K562 (cell line): Measurements from ENCODE around the gene ZKSCAN1. TPM values are rescaled to one million over a fixed set of nuclear protein-coding genes. Genes with fewer than 3 reads are reported as not detected.
A peak's percentile ranks its signal among the peaks of the same experiment; 100 is the strongest.

Experiments
- ATAC-seq: fragments of 200-7000 bp; cut with Tn5 transposase; 3 replicates; pipeline ENCODE4 v1.9.1; 2020; ENCODE audit warnings: moderate library complexity
- BruUV-seq: library from RNA; stranded (reverse); fragments of 400-500 nt; replicated peaks from 2 replicates; lab custom pipeline; 2021; lab: Mats Ljungman, UMichigan
- CTCF ChIA-PET: fragments of 300-600 bp; formaldehyde crosslinking; extraction: SDS; loops from one replicate; lab custom pipeline; 2021; ENCODE audit warnings: low intra/inter-chr PET ratio; lab: Yijun Ruan, JAX
- POLR2A ChIA-PET: fragments of 300-600, 350-650 bp; sonication (Branson Sonifier 250); formaldehyde crosslinking; extraction: SDS; loops from one replicate; lab custom pipeline; 2021; ENCODE audit warnings: antibody characterized with exemption, inconsistent platforms; lab: Yijun Ruan, JAX
- DNase-seq, 4 experiments: peaks; one replicate each; pipeline versions ENCODE4 v3.0.0 to v3.0.0-alpha.2; 2011 to 2018; ENCODE audit warnings: low spot score in 3 of 4, mixed read lengths in 3 of 4; ENCODE audit errors: extremely low read depth in 1 of 4
- FAIRE-seq: peaks from 2 replicates; lab custom pipeline; 2011; peaks lifted over from hg19 to GRCh38; lab: Jason Lieb, UNC
- H2AFZ ChIP-seq: 2 replicates; pipeline ENCODE4 v1.6.0; 2011; ENCODE audit warnings: low read depth, low read length, control low read depth, inconsistent platforms
- H3K27ac ChIP-seq: fragments of 200-600 bp; 3 replicates; pipeline ENCODE4 v1.8.0; 2011; ENCODE audit warnings: low read depth, mild to moderate bottlenecking, control low read depth, inconsistent platforms, low read length, moderate library complexity, mixed read lengths; ENCODE audit errors: extremely low read depth
- H3K27me3 ChIP-seq, 2 experiments: fragments of 300-600 bp in 1 of 2; 2 replicates in 1 of 2; 3 replicates in 1 of 2; pipeline versions ENCODE4 v1.6.0 to v1.8.0; 2011; ENCODE audit warnings: inconsistent platforms in 2 of 2, low read length in 2 of 2, mild to moderate bottlenecking in 1 of 2, mixed read lengths in 1 of 2, moderate library complexity in 1 of 2; ENCODE audit not compliant: control insufficient read depth in 2 of 2, insufficient read depth in 2 of 2
- H3K36me3 ChIP-seq: fragments of 300-600 bp; 3 replicates; pipeline ENCODE4 v1.8.0; 2011; ENCODE audit warnings: mild to moderate bottlenecking, low read length, inconsistent platforms; ENCODE audit not compliant: control insufficient read depth, insufficient read depth
- H3K4me1 ChIP-seq, 2 experiments: fragments of 200-600 bp in 1 of 2; replicated peaks in 1 of 2; 2 replicates in 1 of 2; 3 replicates in 1 of 2; pipeline versions ENCODE4 v1.5.1 to v1.8.0; 2011; ENCODE audit warnings: inconsistent platforms in 2 of 2, low read length in 2 of 2, mild to moderate bottlenecking in 1 of 2, mixed read lengths in 1 of 2, moderate library complexity in 1 of 2; ENCODE audit not compliant: control insufficient read depth in 2 of 2, insufficient read depth in 2 of 2
- H3K4me2 ChIP-seq: 2 replicates; pipeline ENCODE4 v1.6.1; 2011; ENCODE audit warnings: low read length, control low read depth, inconsistent platforms, mixed read lengths; ENCODE audit not compliant: insufficient read depth
- H3K4me3 ChIP-seq: fragments of 200-600 bp; sonication (generic), shearing (Covaris generic); 2 replicates; pipeline ENCODE4 v1.5.1; 2016; ENCODE audit warnings: control low read depth, inconsistent platforms
- H3K79me2 ChIP-seq: fragments of 200-600 bp; 3 replicates; pipeline ENCODE4 v1.8.0; 2011; ENCODE audit warnings: low read length, inconsistent platforms; ENCODE audit not compliant: control insufficient read depth, insufficient read depth
- H3K9ac ChIP-seq, 2 experiments: 2 replicates each; pipeline versions ENCODE4 v1.6.0 to v1.6.1; 2011; ENCODE audit warnings: low read depth in 2 of 2, low read length in 2 of 2, control low read depth in 1 of 2, inconsistent platforms in 1 of 2, mild to moderate bottlenecking in 1 of 2, mixed read lengths in 1 of 2; ENCODE audit not compliant: insufficient read depth in 1 of 2
- H3K9me1 ChIP-seq: one replicate; pipeline ENCODE4 v1.6.0; 2011; ENCODE audit warnings: inconsistent platforms, mild to moderate bottlenecking, low read length, moderate library complexity; ENCODE audit not compliant: control insufficient read depth, insufficient read depth
- H3K9me3 ChIP-seq: replicated peaks from 2 replicates; pipeline ENCODE4 v1.5.1; 2011; ENCODE audit warnings: low read depth, low read length, inconsistent platforms; ENCODE audit not compliant: control insufficient read depth, insufficient read depth
- H4K20me1 ChIP-seq: replicated peaks from 2 replicates; pipeline ENCODE4 v1.6.1; 2011; ENCODE audit warnings: low read length, inconsistent platforms, mixed read lengths; ENCODE audit not compliant: control insufficient read depth, insufficient read depth
- ARID4B ChIP-seq: sonication (generic); formaldehyde crosslinking; IDR thresholded peaks from 2 replicates; pipeline ENCODE4 v1.8.0; 2022; ENCODE audit warnings: mild to moderate bottlenecking, missing genetic modification reagents
- ATF7 ChIP-seq: fragments of 450-650 bp; IDR thresholded peaks from 2 replicates; pipeline ENCODE4 v1.7.1; 2014; ENCODE audit warnings: mild to moderate bottlenecking, moderate library complexity
- CBFA2T3 ChIP-seq: fragments of 450-650 bp; IDR thresholded peaks from 2 replicates; pipeline ENCODE4 v1.6.1; 2017
- E2F6 ChIP-seq, 2 experiments: IDR thresholded peaks; 2 replicates each; pipeline ENCODE4 v1.6.1; 2011; ENCODE audit warnings: borderline replicate concordance in 1 of 2, control low read depth in 1 of 2, low read depth in 1 of 2, low read length in 1 of 2, mild to moderate bottlenecking in 1 of 2, mixed read lengths in 1 of 2, moderate library complexity in 1 of 2; ENCODE audit not compliant: insufficient read depth in 1 of 2, insufficient read length in 1 of 2, poor library complexity in 1 of 2, severe bottlenecking in 1 of 2; ENCODE audit errors: extremely low read depth in 1 of 2
- ETS1 ChIP-seq: conservative IDR thresholded peaks from 2 replicates; pipeline ENCODE4 v1.6.1; 2011; ENCODE audit warnings: low read depth, mild to moderate bottlenecking, low read length; ENCODE audit not compliant: control insufficient read depth
- ETV5 ChIP-seq: sonication (generic); formaldehyde crosslinking; IDR thresholded peaks from 2 replicates; pipeline ENCODE4 v1.4.0; 2020; ENCODE audit warnings: low read depth, mild to moderate bottlenecking, missing genetic modification reagents
- FOXP1 ChIP-seq: sonication (generic); formaldehyde crosslinking; IDR thresholded peaks from 2 replicates; pipeline ENCODE4 v1.8.0; 2022; ENCODE audit warnings: mild to moderate bottlenecking, missing genetic modification reagents
- HLTF ChIP-seq: fragments of 450-650 bp; IDR thresholded peaks from 2 replicates; pipeline ENCODE4 v1.6.1; 2016
- L3MBTL2 ChIP-seq: fragments of 450-650 bp; IDR thresholded peaks from 2 replicates; pipeline ENCODE4 v1.6.1; 2016; ENCODE audit warnings: mild to moderate bottlenecking, moderate library complexity
- MCM3 ChIP-seq: fragments of 450-650 bp; IDR thresholded peaks from 2 replicates; pipeline ENCODE4 v1.6.1; 2016
- NR4A1 ChIP-seq, 2 experiments: fragments of 250-450 bp in 1 of 2; fragments of 450-650 bp in 1 of 2; sonication (Bioruptor Pico) in 1 of 2; IDR thresholded peaks; 2 replicates each; pipeline versions ENCODE4 v1.4.0 to v1.6.1; 2016 to 2020; ENCODE audit warnings: mild to moderate bottlenecking in 2 of 2, missing compliant biosample characterization in 1 of 2, missing genetic modification characterization in 1 of 2, moderate library complexity in 1 of 2
- TEAD1 ChIP-seq, 2 experiments: fragments of 450-650 bp in 1 of 2; sonication (generic) in 1 of 2; formaldehyde crosslinking; IDR thresholded peaks; 2 replicates each; pipeline versions ENCODE4 v1.4.0 to v1.8.0; 2020 to 2022; ENCODE audit warnings: mild to moderate bottlenecking in 2 of 2, missing genetic modification reagents in 1 of 2
- ZNF280A ChIP-seq: fragments of 450-650 bp; IDR thresholded peaks from 2 replicates; pipeline ENCODE4 v1.6.1; 2018; ENCODE audit warnings: mild to moderate bottlenecking, low read depth; ENCODE audit not compliant: partially characterized antibody
- ZNF75A ChIP-seq: fragments of 450-650 bp; formaldehyde crosslinking; IDR thresholded peaks from 2 replicates; pipeline ENCODE4 v1.4.0; 2020; ENCODE audit warnings: mild to moderate bottlenecking
- WGBS: fragments of 100-300 bp; shearing (Covaris generic); methylation state at CpG from one replicate; pipeline ENCODE4 v1.1.6; 2016; ENCODE audit warnings: low coverage, mixed read lengths; ENCODE audit not compliant: insufficient coverage; ENCODE audit errors: missing lambda C conversion rate; 5-methylcytosine and 5-hydroxymethylcytosine counted together
- in situ Hi-C: fragments of 300-500 bp; cut with MboI; formaldehyde crosslinking; loops from 4 replicates; pipeline ENCODE4 v1.15.0; 2018; ENCODE audit warnings: inconsistent platforms, mixed read lengths
- intact Hi-C: fragments of 100-400 bp; cut with micrococcal nuclease; formaldehyde crosslinking; loops from 2 replicates; pipeline ENCODE4 v1.14.2; 2022
- polyA plus RNA-seq, 8 experiments: library from polyadenylated mRNA; depleted of rRNA in 4 of 8; stranded (reverse) in 5 of 8; unstranded in 3 of 8; fragments of >200 nt; fragmentation: Nextera tagmentation in 2 of 8; fragmentation: Illumina TruSeq in 1 of 8; extraction: Ambion mirVana in 2 of 8; extraction: Trizol in 1 of 8; gene quantifications; 2 replicates each; pipeline versions ENCODE4 v1.2.1 to v1.2.3, GENCODE V29; 2011 to 2014; ENCODE audit warnings: inconsistent platforms in 1 of 8, missing spikeins in 1 of 8
- total RNA-seq, 7 experiments: library from RNA; depleted of rRNA in 6 of 7; stranded (reverse); fragments of >200 nt in 6 of 7; fragmentation: Illumina TruSeq in 2 of 7; extraction: Trizol in 2 of 7; gene quantifications; 2 replicates each; pipeline versions ENCODE4 v1.2.1 to v1.2.3, GENCODE V29; 2011 to 2021; ENCODE audit warnings: low replicate concordance in 1 of 7

ZKSCAN1 gene
- total and polyA plus RNA-seq, 9 of the 15 experiments (the other 6 are each of a cell fraction or from before 2014, with no cell fraction given), result 5.3 to 43.0 (median 23.2) TPM

- in situ Hi-C loops (no loop called here), intact Hi-C loops (no loop called here)
- Histone ChIP-seq H3K4me2 (no peak overlapping the region), H3K4me3 (no peak overlapping the region), H3K27me3 (no peaks in the 10 kb centered on the region), H3K79me2 (no peaks in the 10 kb centered on the region), H3K36me3 (peaks cover 42% of the 10 kb centered on the region), H3K27ac (no peak overlapping the region), H3K9me1 (no peaks in the 10 kb centered on the region), H3K9me3 (no peaks in the 10 kb centered on the region; the same call in 1 of the 2 replicates), H3K9ac (peak overlapping the region in 1 of 2 experiments; percentile 29; a peak in 1 of 4 replicates), H4K20me1 (no peaks in the 10 kb centered on the region), H2AFZ (no peak overlapping the region), H3K4me1 (peaks cover 5 to 19% of the 10 kb centered on the region in 2 experiments; a peak in 3 of 5 replicates)
- 41% methylated on average over 9 of the region's 9 CpGs for WGBS
- ATAC-seq (peak; percentile 11; the same call in 2 of the 3 replicates), FAIRE-seq (no peak), DNase-seq (peak in 2 of 4 experiments; percentile 25 to 42)
- POLR2A ChIA-PET, result interaction anchor here (0.6 to 4.6 kb wide), 9 partner anchors 9 to 146 kb away, joined by 3 to 32 read pairs (median 4); partner anchors contain the start of genes MCM7 and ZSCAN21
- peak; percentile 98 for TF ChIP-seq ZNF75A
- TF ChIP-seq MCM3, result no peak
- no peak for TF ChIP-seq ETS1
- TF ChIP-seq ATF7, result no peak
- no peak for TF ChIP-seq TEAD1 (CRISPR knock-in tag; IDR thresholded peaks at IDR 0.05)
- peak; percentile 15; the same call in 1 of the 2 replicates for TF ChIP-seq CBFA2T3
- no peak for TF ChIP-seq NR4A1 (CRISPR knock-in tag; IDR thresholded peaks at IDR 0.05)
- no peak for TF ChIP-seq NR4A1 (tag; IDR thresholded peaks at IDR 0.05)
- no peak for TF ChIP-seq HLTF
- no peak for TF ChIP-seq FOXP1 (CRISPR knock-in tag)
- 0 out of 2 replicates have a peak, but pooled peaks have one; percentile 36 for TF ChIP-seq ARID4B (CRISPR knock-in tag)
- TF ChIP-seq ZNF280A, result peak; percentile 25
- TF ChIP-seq L3MBTL2, result peak; percentile 8; the same call in 1 of the 2 replicates
- peak; percentile 13 to 61 for TF ChIP-seq E2F6 (IDR thresholded peaks at IDR 0.05; ENCODE audit: borderline replicate concordance in 1 of 2, extremely low read depth in 1 of 2, insufficient read depth in 1 of 2, insufficient read length in 1 of 2, low read depth in 1 of 2, low read length in 1 of 2, poor library complexity in 1 of 2, severe bottlenecking in 1 of 2)
- 0 out of 2 replicates have a peak, but pooled peaks have one; percentile 29 for TF ChIP-seq ETV5 (CRISPR knock-in tag)
- CTCF ChIA-PET, result no interaction called here
- BruUV-seq, result TSS peak; percentile 50
Measured at GRCh38 chr7:100064162-100064561, 48.8 kb downstream of the ZKSCAN1 start.
